H1 (cell line): Measurements from ENCODE around the gene FOXN4. TPM values are rescaled to one million over a fixed set of nuclear protein-coding genes. Genes with fewer than 3 reads are reported as not detected.

Source experiments
- RXRA ChIP-seq: IDR thresholded peaks from 2 replicates; pipeline ENCODE4 v1.6.1; 2011; ENCODE audit warnings: low read depth, mild to moderate bottlenecking, low read length, moderate library complexity; ENCODE audit not compliant: insufficient read depth
- TCF12 ChIP-seq: IDR thresholded peaks from 2 replicates; pipeline ENCODE4 v1.6.1; 2011; ENCODE audit warnings: low read depth, mild to moderate bottlenecking, low read length
- YY1 ChIP-seq: IDR thresholded peaks from 2 replicates; pipeline ENCODE4 v1.6.1; 2011; ENCODE audit warnings: low read depth, mild to moderate bottlenecking, low read length
- polyA plus RNA-seq, 7 experiments: library from polyadenylated mRNA; depleted of rRNA in 3 of 7; stranded (reverse) in 5 of 7; unstranded in 2 of 7; fragments of >200 nt in 5 of 7; fragments of 200-250 nt in 2 of 7; gene quantifications; 1 replicate in 5 of 7; 2 replicates in 1 of 7; 4 replicates in 1 of 7; pipeline versions ENCODE4 v1.2.1 to v1.2.3, GENCODE V29; 2011 to 2013; ENCODE audit warnings: missing spikeins in 2 of 7, mixed read lengths in 2 of 7
- total RNA-seq: library from RNA; stranded (reverse); fragmentation: NEBNext Ultra II Directional; extraction: Animal tissue kit (Norgen Biotek cat#: 25700); gene quantifications from 2 replicates; pipeline ENCODE4 v1.2.1, GENCODE V29; 2021

The FOXN4 gene
- total and polyA plus RNA-seq, 2 of the 8 experiments (the other 6 are each of a cell fraction or from before 2014, with no cell fraction given) = 0.26 to 0.29 TPM

GRCh38 chr12:109286652-109287051, 22.4 kb downstream of the FOXN4 start (continued):
- no peak for TF ChIP-seq TCF12
- TF ChIP-seq RXRA = no peak
- no peak for TF ChIP-seq YY1
